Measurements from ENCODE around the gene ZXDB. TPM values are rescaled to one million over a fixed set of nuclear protein-coding genes. Genes with fewer than 3 reads are reported as not detected.

The ZXDB gene
- total and polyA plus RNA-seq, 2 of the 13 experiments (the other 11 are each of a cell fraction or from before 2014, with no cell fraction given): 4.5 to 9.0 TPM

DNA sequence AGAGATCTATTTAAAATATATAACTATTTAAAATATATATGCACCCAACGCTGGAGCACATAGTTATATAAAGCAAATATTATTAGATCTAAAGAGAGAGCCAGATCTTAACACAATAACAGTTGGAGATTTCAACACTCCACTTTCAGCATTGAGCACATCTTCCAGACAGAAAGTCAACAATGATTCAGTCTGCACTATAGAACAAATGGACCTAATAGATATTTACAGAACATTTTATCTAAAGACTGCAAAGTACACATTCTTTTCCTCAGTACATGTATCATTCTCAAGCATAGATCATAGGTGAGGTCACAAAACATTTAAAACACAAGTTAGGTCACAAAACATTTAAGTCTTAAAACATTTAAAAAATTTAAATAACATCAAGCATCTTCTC is 51.9 kb downstream of the ZXDB start (continued):
- TF ChIP-seq, protein P1, sequence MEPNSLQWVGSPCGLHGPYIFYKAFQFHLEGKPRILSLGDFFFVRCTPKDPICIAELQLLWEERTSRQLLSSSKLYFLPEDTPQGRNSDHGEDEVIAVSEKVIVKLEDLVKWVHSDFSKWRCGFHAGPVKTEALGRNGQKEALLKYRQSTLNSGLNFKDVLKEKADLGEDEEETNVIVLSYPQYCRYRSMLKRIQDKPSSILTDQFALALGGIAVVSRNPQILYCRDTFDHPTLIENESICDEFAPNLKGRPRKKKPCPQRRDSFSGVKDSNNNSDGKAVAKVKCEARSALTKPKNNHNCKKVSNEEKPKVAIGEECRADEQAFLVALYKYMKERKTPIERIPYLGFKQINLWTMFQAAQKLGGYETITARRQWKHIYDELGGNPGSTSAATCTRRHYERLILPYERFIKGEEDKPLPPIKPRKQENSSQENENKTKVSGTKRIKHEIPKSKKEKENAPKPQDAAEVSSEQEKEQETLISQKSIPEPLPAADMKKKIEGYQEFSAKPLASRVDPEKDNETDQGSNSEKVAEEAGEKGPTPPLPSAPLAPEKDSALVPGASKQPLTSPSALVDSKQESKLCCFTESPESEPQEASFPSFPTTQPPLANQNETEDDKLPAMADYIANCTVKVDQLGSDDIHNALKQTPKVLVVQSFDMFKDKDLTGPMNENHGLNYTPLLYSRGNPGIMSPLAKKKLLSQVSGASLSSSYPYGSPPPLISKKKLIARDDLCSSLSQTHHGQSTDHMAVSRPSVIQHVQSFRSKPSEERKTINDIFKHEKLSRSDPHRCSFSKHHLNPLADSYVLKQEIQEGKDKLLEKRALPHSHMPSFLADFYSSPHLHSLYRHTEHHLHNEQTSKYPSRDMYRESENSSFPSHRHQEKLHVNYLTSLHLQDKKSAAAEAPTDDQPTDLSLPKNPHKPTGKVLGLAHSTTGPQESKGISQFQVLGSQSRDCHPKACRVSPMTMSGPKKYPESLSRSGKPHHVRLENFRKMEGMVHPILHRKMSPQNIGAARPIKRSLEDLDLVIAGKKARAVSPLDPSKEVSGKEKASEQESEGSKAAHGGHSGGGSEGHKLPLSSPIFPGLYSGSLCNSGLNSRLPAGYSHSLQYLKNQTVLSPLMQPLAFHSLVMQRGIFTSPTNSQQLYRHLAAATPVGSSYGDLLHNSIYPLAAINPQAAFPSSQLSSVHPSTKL (CRISPR knock-in tag; IDR thresholded peaks at IDR 0.05): peak; percentile 83
- TF ChIP-seq RBAK (CRISPR knock-in tag; IDR thresholded peaks at IDR 0.05) (no peak), KMT2B (CRISPR knock-in tag; IDR thresholded peaks at IDR 0.05) (no peak), MIXL1 (CRISPR knock-in tag; IDR thresholded peaks at IDR 0.05) (peak; percentile 25; the same call in 1 of the 2 replicates), BORCS8-MEF2B (CRISPR knock-in tag; IDR thresholded peaks at IDR 0.05) (no peak), NR2F2 (IDR thresholded peaks at IDR 0.05; ENCODE audit: borderline replicate concordance, low read depth) (no peak), BCL6 (CRISPR knock-in tag; IDR thresholded peaks at IDR 0.05) (peak; percentile 75), FOXK2 (IDR thresholded peaks at IDR 0.05) (no peak), ZNF343 (CRISPR knock-in tag; IDR thresholded peaks at IDR 0.05) (no peak), FOSL2 (CRISPR knock-in tag; IDR thresholded peaks at IDR 0.05) (peak; percentile 24; the same call in 1 of the 2 replicates), ZNF747 (CRISPR knock-in tag; IDR thresholded peaks at IDR 0.05; ENCODE audit: borderline replicate concordance) (no peak), CCDC6 (CRISPR knock-in tag; IDR thresholded peaks at IDR 0.05) (no peak), NCOA2 (CRISPR knock-in tag; IDR thresholded peaks at IDR 0.05) (peak; percentile 66), SETDB1 (CRISPR knock-in tag; IDR thresholded peaks at IDR 0.05; ENCODE audit: borderline replicate concordance) (no peak), RCOR2 (CRISPR knock-in tag; IDR thresholded peaks at IDR 0.05) (0 out of 2 replicates have a peak, but pooled peaks have one; percentile 21), FOXA1 (IDR thresholded peaks at IDR 0.05) (peak; percentile 64; the same call in 1 of the 2 replicates), FOXA1 (CRISPR knock-in tag; IDR thresholded peaks at IDR 0.05) (peak; percentile 71), FOXK1 (CRISPR knock-in tag; IDR thresholded peaks at IDR 0.05; ENCODE audit: borderline replicate concordance, low read depth) (0 out of 2 replicates have a peak, but pooled peaks have one; percentile 26), FOXM1 (CRISPR knock-in tag; IDR thresholded peaks at IDR 0.05) (no peak), DNMT3B (CRISPR knock-in tag; conservative IDR thresholded peaks at IDR 0.05) (no peak), MYNN (CRISPR knock-in tag; IDR thresholded peaks at IDR 0.05; ENCODE audit: low read depth) (no peak)
- TF ChIP-seq, protein P2, sequence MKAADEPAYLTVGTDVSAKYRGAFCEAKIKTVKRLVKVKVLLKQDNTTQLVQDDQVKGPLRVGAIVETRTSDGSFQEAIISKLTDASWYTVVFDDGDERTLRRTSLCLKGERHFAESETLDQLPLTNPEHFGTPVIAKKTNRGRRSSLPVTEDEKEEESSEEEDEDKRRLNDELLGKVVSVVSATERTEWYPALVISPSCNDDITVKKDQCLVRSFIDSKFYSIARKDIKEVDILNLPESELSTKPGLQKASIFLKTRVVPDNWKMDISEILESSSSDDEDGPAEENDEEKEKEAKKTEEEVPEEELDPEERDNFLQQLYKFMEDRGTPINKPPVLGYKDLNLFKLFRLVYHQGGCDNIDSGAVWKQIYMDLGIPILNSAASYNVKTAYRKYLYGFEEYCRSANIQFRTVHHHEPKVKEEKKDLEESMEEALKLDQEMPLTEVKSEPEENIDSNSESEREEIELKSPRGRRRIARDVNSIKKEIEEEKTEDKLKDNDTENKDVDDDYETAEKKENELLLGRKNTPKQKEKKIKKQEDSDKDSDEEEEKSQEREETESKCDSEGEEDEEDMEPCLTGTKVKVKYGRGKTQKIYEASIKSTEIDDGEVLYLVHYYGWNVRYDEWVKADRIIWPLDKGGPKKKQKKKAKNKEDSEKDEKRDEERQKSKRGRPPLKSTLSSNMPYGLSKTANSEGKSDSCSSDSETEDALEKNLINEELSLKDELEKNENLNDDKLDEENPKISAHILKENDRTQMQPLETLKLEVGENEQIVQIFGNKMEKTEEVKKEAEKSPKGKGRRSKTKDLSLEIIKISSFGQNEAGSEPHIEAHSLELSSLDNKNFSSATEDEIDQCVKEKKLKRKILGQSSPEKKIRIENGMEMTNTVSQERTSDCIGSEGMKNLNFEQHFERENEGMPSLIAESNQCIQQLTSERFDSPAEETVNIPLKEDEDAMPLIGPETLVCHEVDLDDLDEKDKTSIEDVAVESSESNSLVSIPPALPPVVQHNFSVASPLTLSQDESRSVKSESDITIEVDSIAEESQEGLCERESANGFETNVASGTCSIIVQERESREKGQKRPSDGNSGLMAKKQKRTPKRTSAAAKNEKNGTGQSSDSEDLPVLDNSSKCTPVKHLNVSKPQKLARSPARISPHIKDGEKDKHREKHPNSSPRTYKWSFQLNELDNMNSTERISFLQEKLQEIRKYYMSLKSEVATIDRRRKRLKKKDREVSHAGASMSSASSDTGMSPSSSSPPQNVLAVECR (CRISPR knock-in tag; IDR thresholded peaks at IDR 0.05; ENCODE audit: borderline replicate concordance): no peak
- TF ChIP-seq, protein P3, sequence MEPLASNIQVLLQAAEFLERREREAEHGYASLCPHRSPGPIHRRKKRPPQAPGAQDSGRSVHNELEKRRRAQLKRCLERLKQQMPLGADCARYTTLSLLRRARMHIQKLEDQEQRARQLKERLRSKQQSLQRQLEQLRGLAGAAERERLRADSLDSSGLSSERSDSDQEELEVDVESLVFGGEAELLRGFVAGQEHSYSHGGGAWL (CRISPR knock-in tag; IDR thresholded peaks at IDR 0.05): no peak
- TF ChIP-seq, protein P4, sequence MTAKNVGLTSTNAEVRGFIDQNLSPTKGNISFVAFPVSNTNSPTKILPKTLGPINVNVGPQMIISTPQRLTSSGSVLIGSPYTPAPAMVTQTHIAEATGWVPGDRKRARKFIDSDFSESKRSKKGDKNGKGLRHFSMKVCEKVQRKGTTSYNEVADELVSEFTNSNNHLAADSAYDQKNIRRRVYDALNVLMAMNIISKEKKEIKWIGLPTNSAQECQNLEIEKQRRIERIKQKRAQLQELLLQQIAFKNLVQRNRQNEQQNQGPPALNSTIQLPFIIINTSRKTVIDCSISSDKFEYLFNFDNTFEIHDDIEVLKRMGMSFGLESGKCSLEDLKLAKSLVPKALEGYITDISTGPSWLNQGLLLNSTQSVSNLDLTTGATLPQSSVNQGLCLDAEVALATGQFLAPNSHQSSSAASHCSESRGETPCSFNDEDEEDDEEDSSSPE (CRISPR knock-in tag; IDR thresholded peaks at IDR 0.05): no peak
